Measurements from ENCODE around the gene VSIG2.

DNA sequence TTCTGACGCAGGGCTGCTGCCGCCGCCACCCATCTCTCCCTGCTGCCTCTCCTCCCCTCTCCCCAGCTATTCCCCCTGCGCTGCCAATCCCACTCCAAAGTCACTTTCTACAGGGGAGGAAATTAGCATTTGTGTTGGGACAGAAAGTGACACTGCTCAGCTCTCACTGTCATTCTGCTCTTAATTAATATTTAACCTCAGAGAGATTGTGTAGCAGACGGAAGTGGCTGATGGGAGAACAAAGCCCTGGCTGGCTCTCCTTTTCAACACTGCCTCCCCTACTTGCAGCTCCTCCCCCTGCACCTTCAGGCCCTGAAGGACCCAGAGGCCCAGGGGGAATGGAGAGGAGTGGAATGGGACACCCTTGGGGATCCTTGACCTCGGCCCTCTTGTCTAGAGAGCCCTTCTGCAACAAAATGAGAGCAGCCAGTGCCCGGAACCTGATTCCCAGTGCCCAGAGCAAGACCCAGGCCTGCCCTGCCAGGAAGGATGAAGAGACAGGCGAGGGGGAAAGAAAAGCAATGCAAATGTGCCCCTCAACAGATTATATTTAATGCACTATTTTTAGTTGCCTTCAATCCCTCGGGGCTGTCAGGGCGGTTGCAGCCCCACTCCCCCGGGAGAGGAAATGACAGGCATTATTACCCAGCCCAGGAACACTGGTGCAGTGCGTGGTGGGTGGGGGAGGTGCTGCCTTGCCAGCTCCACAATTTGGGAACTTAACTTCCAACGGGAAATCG lies 26.9 kb downstream of the VSIG2 start:
- TF ChIP-seq, protein P1, sequence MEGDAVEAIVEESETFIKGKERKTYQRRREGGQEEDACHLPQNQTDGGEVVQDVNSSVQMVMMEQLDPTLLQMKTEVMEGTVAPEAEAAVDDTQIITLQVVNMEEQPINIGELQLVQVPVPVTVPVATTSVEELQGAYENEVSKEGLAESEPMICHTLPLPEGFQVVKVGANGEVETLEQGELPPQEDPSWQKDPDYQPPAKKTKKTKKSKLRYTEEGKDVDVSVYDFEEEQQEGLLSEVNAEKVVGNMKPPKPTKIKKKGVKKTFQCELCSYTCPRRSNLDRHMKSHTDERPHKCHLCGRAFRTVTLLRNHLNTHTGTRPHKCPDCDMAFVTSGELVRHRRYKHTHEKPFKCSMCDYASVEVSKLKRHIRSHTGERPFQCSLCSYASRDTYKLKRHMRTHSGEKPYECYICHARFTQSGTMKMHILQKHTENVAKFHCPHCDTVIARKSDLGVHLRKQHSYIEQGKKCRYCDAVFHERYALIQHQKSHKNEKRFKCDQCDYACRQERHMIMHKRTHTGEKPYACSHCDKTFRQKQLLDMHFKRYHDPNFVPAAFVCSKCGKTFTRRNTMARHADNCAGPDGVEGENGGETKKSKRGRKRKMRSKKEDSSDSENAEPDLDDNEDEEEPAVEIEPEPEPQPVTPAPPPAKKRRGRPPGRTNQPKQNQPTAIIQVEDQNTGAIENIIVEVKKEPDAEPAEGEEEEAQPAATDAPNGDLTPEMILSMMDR (IDR thresholded peaks at IDR 0.05; ENCODE audit: insufficient read depth, low read length, poor library complexity, severe bottlenecking): no peak
- TF ChIP-seq EZH2phosphoT487 (conservative IDR thresholded peaks at IDR 0.05; ENCODE audit: low read length): no peak
